GM18873 (cell line): ENCODE data around the gene CCIN.
"Not testable (repeated sequence)": the region's sequence is repeated elsewhere in the genome, so short reads cannot be mapped to it uniquely, and the experiment has no call there.

Source experiments
- ATAC-seq: cut with Tn5 transposase; IDR thresholded peaks from one replicate; pipeline ENCODE4 v1.9.1; 2021; ENCODE audit warnings: mild to moderate bottlenecking, moderate library complexity, moderate number of reproducible peaks; ENCODE audit not compliant: unreplicated experiment, low FRiP score

Gene CCIN

DNA sequence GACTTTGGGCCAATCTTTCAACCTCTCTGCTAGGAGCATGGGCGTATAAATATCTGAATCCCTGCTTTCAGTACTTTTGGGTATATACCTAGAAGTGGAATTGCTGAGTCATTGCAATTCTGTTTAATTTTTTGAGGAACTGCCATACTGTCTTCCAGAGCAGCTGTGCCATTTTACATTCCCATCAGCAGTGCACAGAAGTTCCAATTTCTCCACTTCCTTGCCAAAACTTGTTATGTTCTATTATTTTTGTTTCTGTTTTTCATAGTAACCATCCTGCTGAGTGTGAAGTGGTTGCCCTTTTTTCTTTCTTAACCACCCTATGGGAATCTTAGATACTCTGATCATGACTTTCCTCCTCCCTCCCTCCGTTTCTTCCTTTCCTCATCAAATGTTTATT is 11.1 kb upstream of the CCIN start:
- no peak for ATAC-seq

GRCh38 chr9:36158917-36159316 is 10.3 kb upstream of the CCIN start:
- ATAC-seq = no peak

GRCh38 chr9:36159509-36159908 is 9.7 kb upstream of the CCIN start:
- not testable (repeated sequence) for ATAC-seq

GRCh38 chr9:36160126-36160525 is 9.1 kb upstream of the CCIN start:
- not testable (repeated sequence) for ATAC-seq

- ATAC-seq = no peak
Measured at GRCh38 chr9:36161187-36161586, 8.0 kb upstream of the CCIN start.

- no peak for ATAC-seq
Measured at GRCh38 chr9:36162211-36162738, 6.9 kb upstream of the CCIN start.

GRCh38 chr9:36163049-36163785 is 6.0 kb upstream of the CCIN start:
- no peak for ATAC-seq

GRCh38 chr9:36163786-36164170 is 5.4 kb upstream of the CCIN start:
- no peak for ATAC-seq

DNA sequence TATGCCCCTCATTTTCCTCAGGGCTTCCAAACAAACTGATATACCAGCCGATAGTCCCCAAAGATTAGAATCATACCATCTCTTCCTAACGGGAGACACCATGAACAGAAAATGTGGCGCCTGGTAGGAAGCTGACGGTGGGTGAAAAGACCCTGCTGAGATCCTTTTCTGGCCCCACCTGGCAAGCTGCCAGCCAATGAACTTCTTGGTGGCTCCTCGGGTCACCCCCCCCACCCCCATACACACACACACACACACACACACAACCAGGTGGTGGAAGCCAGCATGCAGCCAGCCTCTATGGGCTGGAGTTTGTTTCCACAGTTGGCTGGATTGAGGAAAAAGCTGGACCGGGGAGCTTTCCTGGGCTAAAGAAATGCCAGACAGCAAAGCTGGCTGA is 4.8 kb upstream of the CCIN start:
- no peak for ATAC-seq

GRCh38 chr9:36164989-36165388 is 4.2 kb upstream of the CCIN start:
- ATAC-seq = no peak

- no peak for ATAC-seq
Measured at GRCh38 chr9:36165826-36166167, 3.4 kb upstream of the CCIN start.

GRCh38 chr9:36166168-36166927 is 2.8 kb upstream of the CCIN start:
- ATAC-seq = no peak

- no peak for ATAC-seq
Measured at GRCh38 chr9:36169708-36170107, 520 bp downstream of the CCIN start.

GRCh38 chr9:36170531-36170930 is 1.3 kb downstream of the CCIN start:
- no peak for ATAC-seq

DNA sequence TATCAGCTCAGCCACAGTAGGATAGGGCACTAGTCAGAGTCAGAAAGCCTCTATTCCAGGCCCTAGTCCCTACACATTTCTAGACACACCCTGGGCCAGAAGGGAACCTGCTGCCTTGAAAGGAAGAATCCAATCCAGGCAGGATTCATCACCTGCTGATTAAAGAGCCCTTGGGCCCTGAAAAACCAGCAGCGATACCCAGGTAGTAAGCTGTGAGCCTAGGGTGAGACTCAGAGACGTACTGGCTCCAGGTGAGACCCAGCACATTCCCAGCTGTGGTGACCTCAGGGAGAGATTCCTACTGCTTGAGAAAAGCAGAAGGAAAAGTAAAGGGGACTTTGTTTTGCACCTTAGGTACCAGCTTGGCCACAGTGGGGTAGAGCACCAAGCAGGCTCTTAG is 4.7 kb downstream of the CCIN start:
- no peak for ATAC-seq

GRCh38 chr9:36174271-36174670 is 5.1 kb downstream of the CCIN start:
- ATAC-seq = no peak

- no peak for ATAC-seq
Measured at GRCh38 chr9:36174731-36175130, 5.5 kb downstream of the CCIN start.

DNA sequence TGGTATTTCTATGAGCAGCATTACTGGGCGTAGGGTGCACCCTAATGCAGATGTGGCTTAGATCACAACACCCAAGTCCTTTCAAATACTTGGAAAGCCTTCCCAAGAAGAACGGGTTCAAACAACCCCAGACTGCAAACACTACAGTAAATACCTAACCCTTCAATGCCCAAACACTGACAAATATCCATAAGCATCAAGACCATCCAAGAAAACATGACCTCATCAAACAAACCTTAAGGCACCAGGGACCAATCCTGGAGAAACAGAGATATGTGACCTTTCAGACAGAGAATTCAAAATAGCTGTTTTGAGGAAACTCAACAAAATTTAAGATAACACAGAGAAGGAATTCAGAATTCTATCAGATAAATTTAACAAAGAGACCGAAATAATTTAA is 6.0 kb downstream of the CCIN start:
- ATAC-seq = not testable (repeated sequence)

GRCh38 chr9:36176496-36176895 is 7.3 kb downstream of the CCIN start:
- not testable (repeated sequence) for ATAC-seq

DNA sequence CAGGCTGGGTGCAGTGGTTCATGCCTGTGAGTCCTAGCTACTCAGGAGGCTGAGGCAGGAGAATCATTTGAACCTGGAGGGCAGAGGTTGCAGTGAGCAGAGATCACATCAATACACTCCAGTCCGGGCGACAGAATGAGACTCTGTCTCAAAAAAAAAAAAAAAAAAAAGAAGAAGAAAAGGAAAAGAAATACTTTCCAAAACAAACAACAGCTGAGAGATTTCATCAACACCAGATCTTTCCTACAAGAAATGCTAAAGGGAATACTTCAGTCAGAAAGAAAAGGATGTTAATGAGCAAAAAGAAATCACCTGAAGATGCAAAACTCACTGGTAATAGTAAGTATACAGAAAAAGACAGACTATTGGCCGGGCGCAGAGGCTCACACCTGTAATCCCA is 8.4 kb downstream of the CCIN start:
- no peak for ATAC-seq

DNA sequence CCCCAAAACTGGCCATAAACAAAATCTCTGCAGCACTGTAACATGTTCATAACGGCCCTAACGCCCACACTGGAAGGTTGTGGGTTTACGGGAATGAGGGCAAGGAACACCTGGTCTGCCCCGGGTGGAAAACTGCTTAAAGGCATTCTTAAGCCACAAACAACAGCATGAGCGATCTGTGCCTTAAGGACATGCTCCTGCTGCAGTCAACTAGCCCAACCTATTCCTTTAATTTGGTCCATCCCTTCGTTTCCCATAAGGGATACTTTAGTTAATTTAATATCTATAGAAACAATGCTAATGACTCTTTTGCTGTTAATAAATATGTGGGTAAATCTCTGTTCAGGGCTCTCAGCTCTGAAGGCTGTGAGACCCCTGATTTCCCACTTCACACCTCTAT is 11.1 kb downstream of the CCIN start:
- not testable (repeated sequence) for ATAC-seq

DNA sequence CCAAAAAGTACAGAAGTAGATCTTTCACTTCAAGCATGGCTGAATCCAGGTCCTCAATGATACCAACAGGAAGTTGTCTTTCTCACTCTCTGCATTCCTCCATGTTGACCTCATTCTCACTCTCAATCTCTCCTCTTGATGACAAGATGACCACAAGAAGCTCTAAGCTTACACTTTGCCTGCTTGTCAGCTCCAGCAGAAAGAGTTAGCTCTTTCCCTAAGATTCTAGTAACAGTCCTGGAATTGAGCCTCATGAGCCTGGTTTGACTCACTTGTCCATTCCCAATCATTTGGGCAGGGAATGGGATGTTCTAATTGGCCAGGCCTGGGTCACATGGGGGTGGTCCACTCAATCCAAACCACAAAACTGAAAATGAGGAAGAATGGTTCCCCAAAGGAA is 18.2 kb downstream of the CCIN start:
- ATAC-seq = no peak
